Measurements from ENCODE around the gene ERH.
"Not testable (repeated sequence)": the region's sequence is repeated elsewhere in the genome, so short reads cannot be mapped to it uniquely, and the experiment has no call there.

Gene ERH

DNA sequence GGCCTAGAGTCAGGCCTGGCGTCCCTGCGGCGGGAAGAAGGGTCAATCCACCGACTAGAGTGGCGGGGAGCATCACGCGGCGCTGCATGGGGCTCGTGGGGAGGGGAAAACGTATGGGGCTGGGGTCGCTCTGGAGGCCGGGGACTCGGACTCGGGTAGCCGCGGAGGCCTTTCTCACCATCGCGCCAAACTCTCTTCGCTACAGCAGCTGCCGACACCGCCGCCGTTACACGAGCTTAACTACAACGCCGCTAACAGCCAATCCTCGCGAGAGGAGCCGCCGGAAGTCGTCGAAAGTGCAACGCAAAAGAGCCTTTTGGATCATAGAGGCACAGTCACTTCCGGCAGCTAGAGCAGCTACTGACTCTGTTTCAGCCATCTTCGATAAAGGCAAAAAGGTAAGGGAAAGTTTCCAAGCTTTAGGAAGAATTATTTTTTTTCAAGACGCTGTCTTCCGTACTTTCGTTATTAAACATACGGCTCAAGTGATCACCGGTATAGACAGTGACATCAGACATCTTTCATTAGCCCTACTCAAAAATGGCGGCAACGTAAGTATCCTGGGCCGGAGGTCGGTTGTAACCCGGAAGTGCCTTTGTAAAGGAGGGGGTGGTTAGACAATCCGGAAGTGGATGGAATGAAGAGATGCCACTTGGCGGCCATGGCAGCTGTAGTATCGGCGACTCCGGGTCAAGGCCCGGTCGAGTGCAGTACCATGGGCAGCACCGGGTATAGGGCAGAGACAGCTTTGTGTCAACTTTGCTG is at the start of gene ERH, which contains the start of gene SLC39A9:
Gene ERH (minus strand): TSS at position 247 of the 765 bp plus-strand sequence. CDS start 66 bp downstream, at position 181.
Gene SLC39A9 (plus strand): TSS at position 640 of the 765 bp plus-strand sequence. CDS start 678 bp downstream, outside the sequence.
- DNase-seq (ENCODE audit: low spot score): peak; percentile 97

DNA sequence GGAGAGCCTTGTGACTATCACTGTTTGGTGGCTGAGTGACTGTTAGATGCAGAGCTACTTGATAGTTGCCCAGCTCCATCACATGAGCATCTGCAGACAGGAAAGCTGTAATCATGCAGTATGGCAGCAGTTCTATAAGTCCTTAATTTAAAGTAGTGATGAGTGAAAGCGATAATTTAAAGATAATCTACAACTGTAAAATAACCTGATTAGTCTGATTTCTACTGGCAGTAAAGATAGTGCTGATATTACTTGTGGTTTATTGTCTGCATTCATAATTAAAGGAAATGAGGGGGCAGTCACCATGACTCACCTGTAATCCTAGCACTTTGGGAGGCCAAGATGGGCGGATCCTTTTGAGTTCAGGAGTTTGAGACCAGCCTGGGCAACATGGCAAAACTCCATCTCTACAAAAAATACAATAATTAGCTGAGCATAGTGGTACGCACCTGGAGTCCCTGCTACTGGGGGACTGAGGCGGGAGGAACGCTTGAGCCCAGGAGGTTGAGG is 45.3 kb upstream of the ERH start:
- no peak for DNase-seq (ENCODE audit: low spot score)

DNA sequence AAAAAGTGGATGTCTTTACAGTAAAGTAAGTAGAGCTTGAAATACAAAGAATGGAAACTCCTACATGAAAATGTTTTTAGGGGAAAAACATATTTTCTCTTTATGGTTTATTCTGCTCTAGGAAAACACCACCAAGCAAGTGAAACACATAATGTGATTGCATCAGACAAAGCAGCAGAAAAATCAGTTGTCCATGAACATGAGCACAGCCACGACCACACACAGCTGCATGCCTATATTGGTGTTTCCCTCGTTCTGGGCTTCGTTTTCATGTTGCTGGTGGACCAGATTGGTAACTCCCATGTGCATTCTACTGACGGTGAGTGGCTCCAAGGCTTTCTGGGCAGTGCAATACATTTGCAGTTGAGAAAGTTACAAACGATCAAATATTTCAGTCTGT is 43.8 kb upstream of the ERH start:
- no peak for DNase-seq (ENCODE audit: low spot score)

DNA sequence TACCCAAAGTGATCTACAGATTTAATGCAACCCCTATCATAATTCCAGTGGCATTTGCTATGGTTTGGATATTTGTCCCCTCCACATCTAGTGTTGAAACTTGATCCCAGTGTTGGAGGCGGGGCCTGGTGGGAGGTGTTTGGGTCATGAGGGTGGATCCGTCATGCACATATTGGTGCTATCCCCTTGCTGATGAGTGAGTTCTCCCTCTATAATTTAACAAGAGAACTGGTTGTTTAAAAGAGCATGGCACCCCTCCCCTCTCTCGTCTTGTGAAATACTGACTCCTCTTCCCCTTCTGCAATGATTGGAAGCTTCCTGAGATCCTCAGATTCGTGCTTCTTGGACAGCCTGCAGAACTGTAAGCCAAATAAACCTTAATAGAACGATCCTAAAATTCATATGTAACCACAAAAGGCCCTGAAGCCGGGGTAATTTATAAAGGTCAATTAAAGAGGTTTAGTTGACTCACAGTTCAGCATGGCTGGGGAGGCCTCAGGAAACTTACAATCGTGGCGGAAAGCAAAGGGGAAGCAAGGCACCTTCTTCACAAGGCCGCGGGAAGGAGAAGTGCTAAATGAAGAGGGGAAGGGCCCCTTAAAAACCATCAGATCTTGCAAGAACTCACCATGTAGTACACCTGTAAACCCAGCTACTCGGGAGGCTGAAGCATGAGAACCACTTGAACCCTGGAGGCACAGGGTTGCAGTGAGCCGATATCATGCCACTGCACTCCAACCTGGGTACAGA is 41.6 kb upstream of the ERH start:
- DNase-seq (ENCODE audit: low spot score): no peak

DNA sequence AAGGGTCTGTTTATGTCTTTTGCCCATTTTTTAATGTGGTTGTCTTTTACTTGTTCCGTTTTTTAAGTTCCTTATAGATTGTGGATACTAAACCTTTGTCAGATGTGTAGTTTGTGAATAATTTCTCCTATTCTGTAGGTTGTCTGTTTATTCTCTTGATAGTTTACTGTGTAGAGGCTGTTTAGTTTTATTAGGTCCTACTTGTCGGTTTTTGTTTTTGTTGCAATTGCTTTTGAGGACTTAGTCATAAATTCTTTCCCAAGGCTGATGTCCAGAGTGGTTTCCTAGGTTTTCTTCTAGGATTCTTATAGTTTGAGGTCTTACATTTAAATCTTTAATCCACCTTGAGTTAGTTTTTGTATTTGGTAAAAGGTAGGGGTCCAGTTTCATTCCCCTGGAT is 34.3 kb upstream of the ERH start:
- DNase-seq (ENCODE audit: low spot score): no peak

DNA sequence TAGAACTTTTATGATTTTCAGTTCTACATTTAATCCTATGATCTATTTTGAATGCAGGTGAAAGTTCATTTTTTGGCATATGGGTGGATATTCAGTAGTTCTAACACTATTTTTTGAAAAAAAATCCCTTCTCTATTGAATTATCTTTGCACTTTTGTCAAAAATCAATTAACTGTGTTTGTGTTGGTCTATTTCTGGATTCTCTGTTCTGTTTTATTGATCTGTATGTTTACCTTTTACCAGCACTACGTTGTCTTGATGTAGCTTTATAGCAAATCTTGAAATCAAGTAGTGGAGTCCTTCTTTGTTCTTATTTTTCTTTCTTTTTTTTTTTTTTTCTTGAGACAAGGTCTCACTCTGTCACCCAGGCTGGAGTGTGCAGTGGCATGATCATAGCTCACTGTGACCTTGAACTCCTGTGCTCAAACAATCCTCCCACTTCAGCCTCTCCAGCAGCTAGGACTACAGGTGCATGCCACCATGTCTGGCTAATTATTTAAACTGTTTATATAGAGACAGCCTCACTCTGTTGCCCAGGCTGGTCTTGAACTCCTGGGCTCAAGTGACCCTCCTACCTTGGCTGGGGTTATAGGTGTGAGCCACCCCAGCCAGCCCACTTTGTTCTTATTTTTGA is 32.3 kb upstream of the ERH start:
- DNase-seq (ENCODE audit: low spot score): no peak

DNA sequence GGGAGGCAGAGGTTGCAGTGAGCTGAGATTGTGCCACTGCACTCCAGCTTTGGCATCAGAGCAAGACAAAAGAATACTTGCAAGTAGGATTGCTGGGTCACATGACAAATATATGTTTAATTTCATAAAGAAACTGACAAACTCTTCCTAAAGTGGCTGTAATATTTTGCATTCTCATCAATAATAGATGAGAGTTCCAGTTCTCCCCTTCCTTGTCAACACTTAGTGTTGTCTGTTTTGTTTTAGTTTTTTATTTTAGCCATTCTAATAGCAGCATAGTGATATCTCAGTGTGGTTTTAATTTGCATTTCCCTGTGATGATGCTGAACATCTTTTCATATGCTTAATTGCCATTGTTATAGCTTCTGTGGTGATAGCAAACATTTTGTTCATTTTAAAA is 31.5 kb upstream of the ERH start:
- DNase-seq (ENCODE audit: low spot score): no peak

DNA sequence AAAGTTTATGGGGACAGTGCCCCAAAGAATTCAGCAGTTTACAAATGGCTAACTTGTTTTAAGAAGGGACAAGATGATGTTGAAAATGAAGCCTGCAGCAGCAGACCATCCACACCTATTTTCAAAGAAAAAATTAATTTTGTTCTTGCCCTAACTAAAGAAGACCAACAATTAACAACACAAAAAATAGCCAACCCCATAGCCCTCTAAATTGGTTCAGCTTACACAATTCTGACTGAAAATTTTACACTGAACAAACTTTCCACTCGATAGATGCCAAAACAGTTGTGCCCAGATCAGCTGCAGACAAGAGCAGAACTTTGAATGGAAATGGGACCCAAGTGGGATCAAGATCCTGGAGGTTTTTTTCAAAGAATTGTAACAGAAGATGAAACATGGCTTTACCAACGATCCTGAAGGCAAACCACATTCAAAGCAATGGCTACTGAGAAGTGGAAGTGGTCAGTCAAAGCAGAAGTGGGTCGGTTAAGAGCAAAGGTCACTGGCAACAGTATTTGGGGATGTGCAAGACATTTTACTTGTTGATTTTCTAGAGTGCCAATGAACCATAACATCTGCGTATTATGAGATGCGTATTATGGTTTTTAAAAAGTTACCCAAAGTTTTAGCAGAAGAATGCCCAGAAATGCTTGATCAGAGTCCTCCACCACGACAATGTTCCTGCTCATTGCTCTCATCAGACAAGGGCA is 30.3 kb upstream of the ERH start:
- no peak for DNase-seq (ENCODE audit: low spot score)

DNA sequence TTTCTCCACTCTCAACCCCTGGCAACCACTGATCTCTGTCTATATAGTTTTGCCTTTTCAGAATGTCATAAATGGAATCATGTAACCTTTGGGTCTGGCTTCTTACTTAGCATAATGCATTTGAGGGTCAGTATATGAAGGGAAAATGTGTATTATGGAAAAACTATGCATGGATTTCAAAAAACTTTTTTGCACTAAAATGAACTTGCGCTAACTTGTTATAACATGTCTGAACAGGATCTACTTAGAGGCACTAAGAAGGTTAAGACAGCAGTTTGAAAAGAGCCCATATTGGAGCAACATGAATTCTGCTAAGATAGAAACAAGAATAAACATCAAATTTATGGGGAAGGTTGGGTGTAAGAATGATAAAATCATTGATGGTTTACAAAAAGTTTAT is 29.5 kb upstream of the ERH start:
- no peak for DNase-seq (ENCODE audit: low spot score)

DNA sequence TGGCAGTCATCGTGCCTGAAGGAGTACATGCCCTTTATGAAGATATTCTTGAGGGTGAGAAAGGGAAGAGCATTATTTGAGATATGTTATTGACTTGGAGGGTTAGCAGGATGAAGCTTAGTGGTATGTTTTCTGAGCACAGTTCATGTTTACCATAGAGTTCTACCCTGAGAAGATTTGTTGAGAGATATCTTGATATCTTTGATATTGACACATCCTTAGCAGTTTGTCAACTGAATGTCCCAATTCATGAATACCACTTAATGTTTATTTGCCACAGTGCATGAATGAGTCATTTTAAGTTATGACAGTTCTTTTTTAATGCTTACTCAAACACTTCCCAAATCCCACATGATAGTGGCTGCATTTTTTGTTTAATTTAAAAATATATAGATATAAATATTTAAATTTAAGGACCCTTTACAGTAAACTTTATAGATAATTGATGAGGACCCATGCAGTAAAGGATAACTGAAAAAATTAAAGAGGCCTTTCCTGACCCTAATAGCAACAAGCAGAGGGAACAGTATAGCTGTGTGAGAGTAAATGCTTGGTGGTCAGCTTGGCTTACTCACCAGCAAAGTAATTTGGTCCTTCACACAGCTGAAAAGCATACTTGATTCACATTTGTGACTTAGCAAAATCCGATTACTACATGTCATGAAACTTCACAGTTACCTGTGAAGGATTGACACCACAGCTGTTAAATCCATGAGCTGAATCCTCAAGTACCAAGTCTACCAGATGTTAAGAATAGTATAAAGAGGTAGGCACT is 26.2 kb upstream of the ERH start:
- DNase-seq (ENCODE audit: low spot score): no peak

DNA sequence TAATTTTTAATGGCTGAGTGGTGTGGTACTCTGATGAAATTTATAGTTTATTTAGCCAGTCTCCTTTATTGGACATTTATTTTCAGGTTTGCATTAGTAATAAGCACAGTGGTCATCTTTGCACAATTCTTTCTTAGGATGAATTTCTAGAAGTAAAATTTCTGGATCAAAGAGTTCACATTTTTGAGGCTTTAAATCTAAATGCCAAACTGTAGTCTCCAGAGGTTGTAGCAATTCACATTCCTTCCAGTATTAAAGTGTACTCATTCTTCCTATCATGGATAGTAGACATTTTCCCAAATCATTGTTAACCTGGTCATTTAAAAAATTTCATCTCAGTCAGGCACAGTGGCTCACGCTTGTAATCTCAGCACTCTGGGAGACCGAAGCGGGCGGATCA is 25.2 kb upstream of the ERH start:
- DNase-seq (ENCODE audit: low spot score): no peak

DNA sequence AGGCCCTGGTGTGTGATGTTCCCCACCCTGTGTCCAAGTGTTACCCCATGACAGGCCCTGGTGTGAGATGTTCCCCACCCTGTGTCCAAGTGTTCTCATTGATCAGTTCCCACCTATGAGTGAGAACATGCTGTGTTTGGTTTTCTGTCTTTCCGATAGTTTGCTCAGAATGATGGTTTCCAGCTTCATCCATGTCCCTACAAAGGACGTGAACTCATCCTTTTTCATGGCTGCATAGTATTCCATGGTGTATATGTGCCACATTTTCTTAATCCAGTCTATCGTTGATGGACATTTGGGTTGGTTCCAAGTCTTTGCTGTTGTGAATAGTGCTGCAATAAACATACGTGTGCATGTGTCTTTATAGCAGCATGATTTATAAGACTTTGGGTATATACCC is 18.0 kb upstream of the ERH start:
- DNase-seq (ENCODE audit: low spot score): not testable (repeated sequence)

DNA sequence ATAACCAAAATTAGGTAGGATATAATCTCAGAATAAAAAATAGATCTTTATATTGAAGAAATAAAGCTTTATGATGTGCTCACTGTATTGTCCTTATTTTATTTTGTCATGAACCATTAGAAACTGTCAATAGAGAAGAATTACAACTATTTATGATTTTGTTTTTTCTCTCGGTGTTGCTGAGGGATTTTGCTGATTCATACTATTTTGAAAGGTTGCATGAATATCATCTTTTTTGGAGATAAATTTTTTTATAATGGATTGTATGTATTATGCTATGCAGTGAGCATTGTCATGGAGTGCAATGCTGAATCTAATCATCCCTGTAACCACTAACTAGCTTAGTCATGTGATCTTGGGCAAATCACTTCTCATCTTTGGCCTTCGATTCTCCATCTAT is 15.4 kb upstream of the ERH start:
- no peak for DNase-seq (ENCODE audit: low spot score)

DNA sequence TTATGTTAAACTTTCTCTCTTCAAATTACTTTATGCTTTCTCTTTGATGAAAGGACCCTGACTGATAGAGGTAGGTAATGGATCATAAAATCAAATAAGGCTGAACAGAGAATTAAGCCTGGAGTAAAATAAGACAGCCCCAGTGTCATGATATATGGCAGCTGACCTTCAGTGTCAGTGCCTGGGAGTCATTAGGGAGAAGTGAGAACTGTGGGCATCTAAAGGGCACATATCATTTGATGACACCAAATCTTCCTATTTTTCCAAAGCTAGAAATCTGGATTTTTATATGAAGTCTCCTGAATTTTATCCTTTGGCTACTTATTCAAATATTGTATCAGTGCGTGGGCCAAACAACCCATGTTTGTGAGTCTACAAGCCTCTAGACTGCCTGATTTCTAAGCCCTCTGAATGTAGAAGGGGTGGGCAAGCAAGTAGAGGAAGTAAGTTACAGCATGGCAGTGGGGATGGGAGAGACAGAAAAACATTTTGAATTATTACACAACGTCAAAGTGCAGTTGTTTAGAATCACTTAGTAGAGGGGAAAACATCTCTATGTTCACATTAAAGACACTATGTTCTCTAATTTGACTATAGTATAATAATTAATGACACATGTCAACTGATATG is 10.3 kb upstream of the ERH start:
- DNase-seq (ENCODE audit: low spot score): no peak

DNA sequence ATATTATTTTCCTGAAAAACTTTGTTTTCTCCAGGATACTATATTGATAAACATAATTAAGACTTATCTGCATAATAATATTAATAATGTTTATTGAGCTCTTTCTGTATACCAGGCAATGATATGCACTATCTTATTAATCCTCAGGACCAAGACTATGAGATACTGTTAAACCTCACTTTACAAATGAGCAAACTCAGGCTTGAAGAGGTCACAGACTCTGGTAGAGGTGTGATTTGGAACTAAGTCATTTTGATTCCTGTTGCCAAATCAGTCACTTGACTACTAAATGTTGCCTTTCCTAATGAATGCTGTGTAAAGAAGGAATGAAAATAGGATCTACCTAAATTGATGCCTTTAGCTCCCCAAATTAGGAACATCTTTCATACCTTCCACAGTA is 7.7 kb upstream of the ERH start:
- DNase-seq (ENCODE audit: low spot score): no peak

DNA sequence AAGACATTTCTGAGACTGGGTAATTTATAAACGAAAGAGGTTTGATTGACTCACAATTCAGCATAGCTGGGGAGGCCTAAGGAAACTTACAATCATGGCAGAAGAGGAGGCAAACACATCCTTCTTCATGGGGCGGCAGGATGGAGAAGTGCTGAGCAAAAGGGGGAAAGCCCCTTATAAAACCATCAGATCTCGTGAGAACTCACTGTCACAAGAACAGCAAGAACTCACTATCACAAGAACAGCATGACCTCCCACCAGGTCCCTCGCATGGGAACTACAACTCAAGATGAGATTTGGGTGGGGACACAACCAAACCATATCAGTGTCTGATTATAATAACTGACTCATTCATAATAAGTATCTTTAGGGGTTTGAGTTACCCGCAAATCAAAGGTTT is 6.8 kb upstream of the ERH start:
- no peak for DNase-seq (ENCODE audit: low spot score)

DNA sequence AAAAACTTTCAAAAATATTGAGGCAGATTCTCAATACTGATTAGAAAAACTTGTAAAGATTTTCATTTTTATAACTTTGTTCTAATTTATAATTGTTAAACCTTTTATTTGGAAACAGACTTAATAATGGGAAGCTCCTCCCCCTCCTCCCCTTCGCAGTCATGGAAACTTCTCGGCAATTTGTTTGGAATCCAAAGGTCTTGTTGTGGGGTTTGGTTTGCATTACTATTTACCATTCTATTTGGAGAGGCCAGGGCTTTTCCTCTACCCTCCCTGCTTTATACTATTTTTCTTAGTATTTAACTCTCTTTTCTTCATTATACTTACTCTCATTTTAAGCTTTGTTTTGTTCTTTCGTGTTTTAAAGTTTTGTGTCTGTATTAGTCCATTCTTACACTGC is 6.4 kb upstream of the ERH start:
- no peak for DNase-seq (ENCODE audit: low spot score)

DNA sequence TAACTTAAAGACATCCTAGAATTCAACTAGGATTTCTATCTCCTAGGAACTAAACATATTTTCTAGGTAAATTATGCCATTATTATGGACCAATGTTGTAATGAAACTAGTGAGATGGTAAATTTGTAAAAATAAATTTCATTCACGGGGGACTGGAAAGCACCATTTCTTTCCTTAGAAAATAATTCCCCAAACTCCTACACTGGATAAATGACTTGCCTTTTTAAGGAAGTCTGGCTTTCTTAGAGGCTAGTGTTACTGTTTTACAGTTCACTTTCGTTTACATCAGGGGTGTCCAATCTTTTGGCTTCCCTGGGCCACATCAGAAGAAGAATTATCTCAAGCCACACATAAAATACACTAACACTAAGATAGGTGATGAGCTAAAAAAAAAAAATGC is 3.7 kb upstream of the ERH start:
- DNase-seq (ENCODE audit: low spot score): no peak

DNA sequence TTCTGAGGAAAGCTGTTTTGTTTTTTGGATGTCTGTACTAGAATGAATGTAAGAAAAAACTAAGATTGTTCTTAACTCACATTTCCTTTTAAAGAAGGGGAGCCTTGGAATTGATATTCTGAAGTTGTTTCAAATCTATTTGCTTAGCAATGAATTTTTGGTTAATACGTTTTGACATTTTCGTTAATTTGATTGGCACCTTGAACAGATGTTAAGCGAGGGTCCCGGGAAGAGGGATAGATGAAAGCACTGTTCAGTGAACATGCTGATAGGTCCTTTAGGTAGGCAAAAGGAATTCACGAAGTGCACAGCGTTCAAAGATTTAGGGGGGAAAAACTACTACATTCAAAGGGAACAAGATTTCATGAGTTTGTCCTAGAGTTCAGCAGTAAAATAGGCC is 2.1 kb upstream of the ERH start:
- no peak for DNase-seq (ENCODE audit: low spot score)

DNA sequence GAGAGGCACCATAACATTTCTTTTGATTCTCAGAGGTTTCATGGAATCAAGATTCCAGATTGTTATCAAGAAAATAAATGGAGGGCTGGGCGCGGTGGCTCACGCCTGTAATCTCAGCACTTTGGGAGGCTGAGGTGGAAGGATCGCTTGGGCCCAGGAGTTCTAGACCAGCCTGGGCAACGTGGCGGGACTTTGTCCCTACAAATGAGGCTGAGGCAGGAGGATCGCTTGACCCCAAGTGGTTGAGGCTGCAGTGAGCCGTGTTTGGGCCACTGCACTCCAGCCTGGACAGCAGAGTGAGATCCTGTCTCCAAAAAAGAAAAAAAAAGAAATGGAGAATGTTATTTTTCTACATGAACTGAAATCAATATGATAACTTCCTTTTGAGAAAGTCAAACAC is 1.7 kb upstream of the ERH start:
- DNase-seq (ENCODE audit: low spot score): no peak

DNA sequence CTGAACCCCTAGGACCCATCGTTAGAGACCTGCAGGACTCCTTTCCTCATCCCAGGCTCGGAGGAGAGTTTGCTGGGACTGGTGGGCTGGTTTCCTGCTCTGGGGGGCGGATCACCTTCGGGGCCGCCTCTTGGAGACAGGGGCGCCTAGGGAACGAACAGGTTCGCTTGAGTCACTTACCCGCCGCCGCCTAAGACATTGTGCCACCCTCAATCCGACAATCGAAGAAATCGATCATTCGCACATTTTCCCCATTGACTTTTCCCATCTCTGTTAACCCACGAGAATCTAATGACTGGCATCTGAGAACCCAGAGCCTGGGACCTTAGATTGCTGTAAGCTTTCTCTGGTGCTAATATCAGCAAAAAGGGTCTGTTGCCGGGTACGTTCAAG is 715 bp upstream of the ERH start:
- DNase-seq (ENCODE audit: low spot score): no peak
